Neural crest cell (in vitro differentiated cells): ENCODE data around the gene AADACL2. TPM values are rescaled to one million over a fixed set of nuclear protein-coding genes. Genes with fewer than 3 reads are reported as not detected.
"Not testable (repeated sequence)": the region's sequence is repeated elsewhere in the genome, so short reads cannot be mapped to it uniquely, and the experiment has no call there.

ENCODE experiments used
- DNase-seq: peaks from one replicate; pipeline ENCODE4 v3.0.0; 2021; ENCODE audit warnings: low read depth, mixed read lengths, low spot score
- H3K27ac Mint-ChIP-seq: one replicate; pipeline ENCODE4 v1.8.0; 2021; ENCODE audit warnings: mild to moderate bottlenecking, mixed read lengths; ENCODE audit not compliant: unreplicated experiment
- H3K27me3 Mint-ChIP-seq: 2 replicates; pipeline ENCODE4 v1.8.0; 2021; ENCODE audit warnings: low read depth, mild to moderate bottlenecking, mixed read lengths
- H3K36me3 Mint-ChIP-seq: 2 replicates; pipeline ENCODE4 v1.8.0; 2021; ENCODE audit warnings: low read depth, mild to moderate bottlenecking, mixed read lengths
- H3K4me1 Mint-ChIP-seq: 2 replicates; pipeline ENCODE4 v1.8.0; 2021; ENCODE audit warnings: mixed read lengths
- H3K4me3 Mint-ChIP-seq: one replicate; pipeline ENCODE4 v1.8.0; 2021; ENCODE audit warnings: mild to moderate bottlenecking, mixed read lengths
- H3K9me3 Mint-ChIP-seq: 2 replicates; pipeline ENCODE4 v1.8.0; 2021; ENCODE audit warnings: mixed read lengths
- CTCF ChIP-seq: fragments of 200-600 bp; sonication (generic); conservative IDR thresholded peaks from 2 replicates; pipeline ENCODE4 v1.5.0; 2021; ENCODE audit warnings: antibody characterized with exemption, mild to moderate bottlenecking
- total RNA-seq: library from RNA; stranded (reverse); gene quantifications from 2 replicates; pipeline ENCODE4 v1.2.1, GENCODE V29; 2021

Gene AADACL2
- total RNA-seq, 1 donor from 2014 or later, result not detected

- Mint-ChIP-seq H3K27ac (no peak overlapping the region), H3K36me3 (no peaks in the 10 kb centered on the region), H3K4me3 (no peak overlapping the region), H3K27me3 (no peaks in the 10 kb centered on the region), H3K4me1 (no peaks in the 10 kb centered on the region), H3K9me3 (no peaks in the 10 kb centered on the region)
- TF ChIP-seq CTCF, result no peak
- DNase-seq, result no peak
Observed at GRCh38 chr3:151777880-151778279, 44.2 kb downstream of the AADACL2 start.

- Mint-ChIP-seq H3K27me3 (no peaks in the 10 kb centered on the region), H3K36me3 (no peaks in the 10 kb centered on the region)
Observed at GRCh38 chr3:151787626-151788025, 53.9 kb downstream of the AADACL2 start.

GRCh38 chr3:151788401-151788800 is 54.7 kb downstream of the AADACL2 start:
- H3K9me3 Mint-ChIP-seq, result no peaks in the 10 kb centered on the region
- no peak for TF ChIP-seq CTCF
- H3K4me1 Mint-ChIP-seq, result no peaks in the 10 kb centered on the region
- H3K4me3 Mint-ChIP-seq, result no peak overlapping the region
- no peak for DNase-seq
- no peak overlapping the region for H3K27ac Mint-ChIP-seq
- H3K27me3 Mint-ChIP-seq, result no peaks in the 10 kb centered on the region
- H3K36me3 Mint-ChIP-seq, result no peaks in the 10 kb centered on the region

More at GRCh38 chr3:151787626-151788025, 53.9 kb downstream of the AADACL2 start:
- H3K4me3 Mint-ChIP-seq, result no peak overlapping the region
- no peaks in the 10 kb centered on the region for H3K4me1 Mint-ChIP-seq
- H3K9me3 Mint-ChIP-seq, result no peaks in the 10 kb centered on the region
- TF ChIP-seq CTCF, result no peak
- no peak overlapping the region for H3K27ac Mint-ChIP-seq
- DNase-seq, result no peak

- Mint-ChIP-seq H3K4me3 (no peak overlapping the region), H3K9me3 (no peaks in the 10 kb centered on the region), H3K4me1 (no peaks in the 10 kb centered on the region), H3K36me3 (no peaks in the 10 kb centered on the region), H3K27ac (no peak overlapping the region), H3K27me3 (no peaks in the 10 kb centered on the region)
- DNase-seq, result no peak
- no peak for TF ChIP-seq CTCF
Observed at GRCh38 chr3:151789853-151790463, 56.2 kb downstream of the AADACL2 start.

- not testable (repeated sequence) for H3K27me3 Mint-ChIP-seq, H3K9me3 Mint-ChIP-seq, H3K4me3 Mint-ChIP-seq, H3K27ac Mint-ChIP-seq, DNase-seq, H3K4me1 Mint-ChIP-seq, H3K36me3 Mint-ChIP-seq
Observed at GRCh38 chr3:151790763-151791162, 57.0 kb downstream of the AADACL2 start.

GRCh38 chr3:151792411-151792810 is 58.7 kb downstream of the AADACL2 start:
- H3K27me3 Mint-ChIP-seq, result no peaks in the 10 kb centered on the region
- H3K4me3 Mint-ChIP-seq, result no peak overlapping the region
- TF ChIP-seq CTCF, result no peak
- no peak for DNase-seq
- H3K27ac Mint-ChIP-seq, result no peak overlapping the region
- H3K9me3 Mint-ChIP-seq, result no peaks in the 10 kb centered on the region
- no peaks in the 10 kb centered on the region for H3K4me1 Mint-ChIP-seq
- no peaks in the 10 kb centered on the region for H3K36me3 Mint-ChIP-seq
